Measurements from ENCODE around the gene DLX6.

The DLX6 gene

GRCh38 chr7:96996111-96996957 is 9.0 kb upstream of the DLX6 start:
- no peak for DNase-seq

GRCh38 chr7:96996958-96997511 is 8.3 kb upstream of the DLX6 start:
- DNase-seq: no peak

- DNase-seq: no peak
These were observed 7.8 kb upstream of the DLX6 start for GRCh38 chr7:96997512-96998032.

- DNase-seq: no peak
These were observed 7.0 kb upstream of the DLX6 start for GRCh38 chr7:96998333-96998732.

- no peak for DNase-seq
These were observed 6.6 kb upstream of the DLX6 start for GRCh38 chr7:96998744-96999143.

- no peak for DNase-seq
These were observed 4.1 kb upstream of the DLX6 start for GRCh38 chr7:97001221-97001620.

GRCh38 chr7:97001656-97002554 is 3.4 kb upstream of the DLX6 start:
- no peak for DNase-seq

- peak; percentile 39 to 77 for DNase-seq
These were observed 2.6 kb upstream of the DLX6 start for GRCh38 chr7:97002555-97003261.

GRCh38 chr7:97003262-97004246 is 1.8 kb upstream of the DLX6 start:
- peak in 1 of 2 experiments; percentile 20 for DNase-seq

GRCh38 chr7:97004247-97005182 is 838 bp upstream of the DLX6 start:
- no peak for DNase-seq

GRCh38 chr7:97006055-97006815 is 882 bp downstream of the DLX6 start:
- peak; percentile 74 to 77 for DNase-seq

- no peak for DNase-seq
These were observed 1.6 kb downstream of the DLX6 start for GRCh38 chr7:97006816-97007582.

- DNase-seq: no peak
These were observed 2.2 kb downstream of the DLX6 start for GRCh38 chr7:97007583-97007861.

- no peak for DNase-seq
These were observed 3.0 kb downstream of the DLX6 start for GRCh38 chr7:97008275-97008917.

- DNase-seq: no peak
These were observed 4.7 kb downstream of the DLX6 start for GRCh38 chr7:97009753-97010732.

GRCh38 chr7:97011104-97011503 is 5.8 kb downstream of the DLX6 start:
- no peak for DNase-seq

Measured in NCI-H187 (cell line).